Measurements from ENCODE around the gene ITGA5. TPM values are rescaled to one million over a fixed set of nuclear protein-coding genes. Genes with fewer than 3 reads are reported as not detected.
"Not testable (repeated sequence)": the region's sequence is repeated elsewhere in the genome, so short reads cannot be mapped to it uniquely, and the experiment has no call there.

Gene ITGA5
- total RNA-seq, 1 donor from 2014 or later: 109 TPM

GRCh38 chr12:54356228-54356627, 62.8 kb downstream of the ITGA5 start:
- Histone ChIP-seq H3K4me3 (ENCODE audit: low read depth, low read length) (no peak overlapping the region), H3K36me3 (ENCODE audit: control insufficient read depth, insufficient read depth, low read length) (no peaks in the 10 kb centered on the region), H3K27me3 (ENCODE audit: control insufficient read depth, insufficient read depth, low read length) (no peaks in the 10 kb centered on the region)
- DNase-seq (ENCODE audit: low read depth): no peak
- no peak for TF ChIP-seq CTCF (IDR thresholded peaks at IDR 0.05; ENCODE audit: insufficient read depth, low read length, poor library complexity, severe bottlenecking)

- Histone ChIP-seq H3K27me3 (ENCODE audit: control insufficient read depth, insufficient read depth, low read length) (no peaks in the 10 kb centered on the region), H3K4me3 (ENCODE audit: low read depth, low read length) (no peak overlapping the region), H3K36me3 (ENCODE audit: control insufficient read depth, insufficient read depth, low read length) (no peaks in the 10 kb centered on the region)
- DNase-seq (ENCODE audit: low read depth): no peak
- TF ChIP-seq CTCF (IDR thresholded peaks at IDR 0.05; ENCODE audit: insufficient read depth, low read length, poor library complexity, severe bottlenecking): no peak
Observed at GRCh38 chr12:54355104-54355815, 63.8 kb downstream of the ITGA5 start.

- DNase-seq (ENCODE audit: low read depth); H3K36me3 ChIP-seq (ENCODE audit: control insufficient read depth, insufficient read depth, low read length); H3K4me3 ChIP-seq (ENCODE audit: low read depth, low read length); H3K27me3 ChIP-seq (ENCODE audit: control insufficient read depth, insufficient read depth, low read length): not testable (repeated sequence)
Observed at GRCh38 chr12:54354271-54354670, 64.8 kb downstream of the ITGA5 start.

- TF ChIP-seq CTCF (IDR thresholded peaks at IDR 0.05; ENCODE audit: insufficient read depth, low read length, poor library complexity, severe bottlenecking): no peak
- Histone ChIP-seq H3K4me3 (ENCODE audit: low read depth, low read length) (no peak overlapping the region), H3K36me3 (ENCODE audit: control insufficient read depth, insufficient read depth, low read length) (no peaks in the 10 kb centered on the region), H3K27me3 (ENCODE audit: control insufficient read depth, insufficient read depth, low read length) (no peaks in the 10 kb centered on the region)
- DNase-seq (ENCODE audit: low read depth): no peak
Observed at GRCh38 chr12:54352891-54353874, 65.9 kb downstream of the ITGA5 start.

GRCh38 chr12:54352022-54352531, 67.0 kb downstream of the ITGA5 start:
- no peaks in the 10 kb centered on the region for H3K27me3 ChIP-seq (ENCODE audit: control insufficient read depth, insufficient read depth, low read length)
- peak; percentile 31 for DNase-seq (ENCODE audit: low read depth)
- TF ChIP-seq CTCF (IDR thresholded peaks at IDR 0.05; ENCODE audit: insufficient read depth, low read length, poor library complexity, severe bottlenecking): no peak
- no peaks in the 10 kb centered on the region for H3K36me3 ChIP-seq (ENCODE audit: control insufficient read depth, insufficient read depth, low read length)
- no peak overlapping the region for H3K4me3 ChIP-seq (ENCODE audit: low read depth, low read length)

- no peaks in the 10 kb centered on the region for H3K27me3 ChIP-seq (ENCODE audit: control insufficient read depth, insufficient read depth, low read length)
- DNase-seq (ENCODE audit: low read depth): no peak
- no peak overlapping the region for H3K4me3 ChIP-seq (ENCODE audit: low read depth, low read length)
- TF ChIP-seq CTCF (IDR thresholded peaks at IDR 0.05; ENCODE audit: insufficient read depth, low read length, poor library complexity, severe bottlenecking): no peak
- no peaks in the 10 kb centered on the region for H3K36me3 ChIP-seq (ENCODE audit: control insufficient read depth, insufficient read depth, low read length)
Observed at GRCh38 chr12:54351341-54351740, 67.7 kb downstream of the ITGA5 start.
